Purkinje cell (primary cell): Measurements from ENCODE around the gene CAMTA2. TPM values are rescaled to one million over a fixed set of nuclear protein-coding genes. Genes with fewer than 3 reads are reported as not detected.

Experiments
- polyA plus RNA-seq: library from polyadenylated mRNA; unstranded; fragments of >200 nt; fragmentation: Nextera tagmentation; gene quantifications from 2 replicates; pipeline ENCODE4 v1.2.1, GENCODE V29; 2014

CAMTA2 gene, protein sequence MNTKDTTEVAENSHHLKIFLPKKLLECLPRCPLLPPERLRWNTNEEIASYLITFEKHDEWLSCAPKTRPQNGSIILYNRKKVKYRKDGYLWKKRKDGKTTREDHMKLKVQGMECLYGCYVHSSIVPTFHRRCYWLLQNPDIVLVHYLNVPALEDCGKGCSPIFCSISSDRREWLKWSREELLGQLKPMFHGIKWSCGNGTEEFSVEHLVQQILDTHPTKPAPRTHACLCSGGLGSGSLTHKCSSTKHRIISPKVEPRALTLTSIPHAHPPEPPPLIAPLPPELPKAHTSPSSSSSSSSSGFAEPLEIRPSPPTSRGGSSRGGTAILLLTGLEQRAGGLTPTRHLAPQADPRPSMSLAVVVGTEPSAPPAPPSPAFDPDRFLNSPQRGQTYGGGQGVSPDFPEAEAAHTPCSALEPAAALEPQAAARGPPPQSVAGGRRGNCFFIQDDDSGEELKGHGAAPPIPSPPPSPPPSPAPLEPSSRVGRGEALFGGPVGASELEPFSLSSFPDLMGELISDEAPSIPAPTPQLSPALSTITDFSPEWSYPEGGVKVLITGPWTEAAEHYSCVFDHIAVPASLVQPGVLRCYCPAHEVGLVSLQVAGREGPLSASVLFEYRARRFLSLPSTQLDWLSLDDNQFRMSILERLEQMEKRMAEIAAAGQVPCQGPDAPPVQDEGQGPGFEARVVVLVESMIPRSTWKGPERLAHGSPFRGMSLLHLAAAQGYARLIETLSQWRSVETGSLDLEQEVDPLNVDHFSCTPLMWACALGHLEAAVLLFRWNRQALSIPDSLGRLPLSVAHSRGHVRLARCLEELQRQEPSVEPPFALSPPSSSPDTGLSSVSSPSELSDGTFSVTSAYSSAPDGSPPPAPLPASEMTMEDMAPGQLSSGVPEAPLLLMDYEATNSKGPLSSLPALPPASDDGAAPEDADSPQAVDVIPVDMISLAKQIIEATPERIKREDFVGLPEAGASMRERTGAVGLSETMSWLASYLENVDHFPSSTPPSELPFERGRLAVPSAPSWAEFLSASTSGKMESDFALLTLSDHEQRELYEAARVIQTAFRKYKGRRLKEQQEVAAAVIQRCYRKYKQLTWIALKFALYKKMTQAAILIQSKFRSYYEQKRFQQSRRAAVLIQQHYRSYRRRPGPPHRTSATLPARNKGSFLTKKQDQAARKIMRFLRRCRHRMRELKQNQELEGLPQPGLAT
- 1.0 and 8.4 TPM in 2 replicates for polyA plus RNA-seq

DNA sequence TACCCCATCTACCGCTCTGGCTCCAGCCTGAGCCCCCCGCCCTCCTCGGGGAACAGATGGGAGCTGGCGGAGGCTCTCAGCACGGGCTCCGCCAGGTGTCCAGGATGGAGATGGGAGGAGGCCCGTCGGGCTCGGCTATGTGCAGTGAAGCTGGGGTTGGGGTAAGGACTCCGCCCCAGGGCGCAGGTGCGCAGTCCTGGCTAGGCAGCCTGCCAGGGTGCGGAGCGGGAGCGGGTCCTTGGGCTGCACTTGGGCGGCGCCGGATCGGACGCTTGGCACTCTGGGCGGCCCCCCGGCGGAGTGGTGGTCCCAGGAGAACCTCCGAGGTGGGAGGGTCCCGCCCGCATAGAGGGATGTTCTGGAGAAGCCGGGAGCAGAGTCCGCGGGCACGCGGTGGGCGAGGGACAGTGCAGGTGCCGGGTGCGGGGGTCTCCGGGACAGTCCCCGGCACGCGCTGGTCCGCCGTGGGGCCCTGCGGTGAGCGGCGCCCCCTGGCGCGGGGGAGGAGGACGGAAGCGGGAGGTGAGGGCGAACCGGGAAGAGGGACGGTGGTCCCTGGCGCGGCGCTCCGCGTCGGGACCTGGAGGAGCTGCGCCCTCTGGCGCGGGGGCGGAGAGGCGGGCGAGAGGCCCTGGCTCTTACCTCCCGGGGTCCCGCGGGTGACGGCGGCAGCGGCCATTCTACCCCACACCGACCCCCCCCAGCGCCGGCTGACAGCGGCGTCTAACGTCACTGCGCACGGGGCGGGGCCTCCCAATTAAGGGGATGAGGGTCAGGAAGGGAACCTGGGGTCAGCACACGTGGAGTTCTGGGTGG lies at the start of gene CAMTA2:
Gene CAMTA2 (minus strand): TSS at position 725 of the 816 bp plus-strand sequence. CDS start 1,453 bp downstream, outside the sequence.

GRCh38 chr17:5035315-5035714 lies 47.8 kb upstream of the CAMTA2 start, which contains the start of gene SLC52A1:
Gene SLC52A1 (minus strand): TSS chr17:5035426. CDS start chr17:5034606, 820 bp downstream.

GRCh38 chr17:4997302-4998026 lies 10.0 kb upstream of the CAMTA2 start, which contains the start of the genes INCA1 and KIF1C:
Gene INCA1 (minus strand): TSS chr17:4997522. CDS start chr17:4994437, 3,085 bp downstream.
Gene KIF1C (plus strand): TSS chr17:4997950. CDS start chr17:5000247, 2,297 bp downstream.

DNA sequence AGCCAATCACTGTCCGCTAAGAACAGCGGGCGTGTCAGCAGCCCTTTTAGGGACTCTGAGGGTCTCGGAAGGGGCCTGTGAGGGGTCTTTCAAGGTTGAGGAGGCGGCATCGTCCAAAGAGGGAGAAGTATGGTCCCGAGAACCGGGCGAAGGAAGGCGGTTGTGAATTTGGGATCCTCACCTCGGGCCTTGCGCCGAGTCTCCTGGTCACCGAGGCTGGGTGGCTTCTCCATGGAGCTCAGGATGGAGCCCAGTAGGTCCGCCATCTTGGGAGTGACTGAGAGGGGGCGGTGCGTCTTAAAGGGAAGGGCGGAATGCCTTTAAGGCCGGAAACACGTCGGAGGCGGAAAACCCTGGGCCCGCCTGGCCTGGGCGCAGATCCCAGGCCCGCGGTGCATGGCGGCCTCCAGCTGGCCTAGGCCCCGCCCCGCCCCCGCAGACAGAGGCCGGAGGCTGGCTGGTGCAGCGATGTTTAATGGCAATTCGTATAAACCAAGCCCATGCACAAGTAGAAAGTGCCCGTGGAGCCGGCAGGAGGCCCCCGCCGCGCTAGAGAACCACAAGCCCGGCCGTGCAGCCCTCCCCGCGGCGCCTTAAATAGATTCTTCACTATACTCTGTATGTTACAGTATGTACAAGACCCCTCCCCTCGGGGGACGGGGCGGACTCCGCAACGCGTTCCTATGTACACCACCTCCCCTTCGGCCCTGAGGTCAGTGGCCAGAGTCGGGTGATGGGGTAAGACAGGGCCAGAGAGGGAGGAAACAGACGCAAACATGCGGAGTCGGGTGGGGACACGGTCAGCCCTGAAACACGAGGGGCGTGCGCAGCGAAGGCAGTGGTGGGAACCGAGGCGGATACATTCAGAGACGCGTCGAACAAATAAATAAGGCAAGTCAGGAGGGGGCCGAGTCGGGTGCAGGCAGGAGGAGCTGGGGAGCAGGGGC lies 19.7 kb downstream of the CAMTA2 start, which contains the start of gene SPAG7:
Gene SPAG7 (minus strand): TSS at position 279 of the 947 bp plus-strand sequence. CDS start 13 bp downstream, at position 266.

DNA sequence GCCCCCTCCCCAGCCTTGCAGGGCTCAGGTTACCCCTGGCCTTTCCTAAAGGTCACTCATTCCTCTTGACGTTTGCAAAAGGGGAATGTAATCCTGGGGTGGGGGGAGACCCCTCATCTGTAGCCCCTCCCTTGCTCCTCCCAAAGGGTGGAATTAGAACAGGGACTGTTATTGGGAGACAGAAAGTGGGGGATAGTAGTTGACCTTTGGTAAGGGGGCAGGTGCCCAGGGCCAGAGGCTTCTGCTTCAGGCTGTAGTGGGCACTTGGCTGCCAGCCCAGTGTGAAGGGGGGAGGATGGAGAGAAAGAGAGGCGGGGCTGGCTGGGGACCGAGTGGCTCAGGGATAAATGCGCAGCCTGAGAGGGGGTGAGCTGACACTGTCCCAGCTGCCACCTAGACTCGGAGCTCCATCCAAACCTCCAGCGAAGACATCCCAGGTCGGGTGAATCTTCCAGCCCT lies 36.7 kb downstream of the CAMTA2 start, which contains the start of gene ENO3:
Gene ENO3 (plus strand): TSS at position 374 of the 459 bp plus-strand sequence. CDS start 711 bp downstream, outside the sequence.

DNA sequence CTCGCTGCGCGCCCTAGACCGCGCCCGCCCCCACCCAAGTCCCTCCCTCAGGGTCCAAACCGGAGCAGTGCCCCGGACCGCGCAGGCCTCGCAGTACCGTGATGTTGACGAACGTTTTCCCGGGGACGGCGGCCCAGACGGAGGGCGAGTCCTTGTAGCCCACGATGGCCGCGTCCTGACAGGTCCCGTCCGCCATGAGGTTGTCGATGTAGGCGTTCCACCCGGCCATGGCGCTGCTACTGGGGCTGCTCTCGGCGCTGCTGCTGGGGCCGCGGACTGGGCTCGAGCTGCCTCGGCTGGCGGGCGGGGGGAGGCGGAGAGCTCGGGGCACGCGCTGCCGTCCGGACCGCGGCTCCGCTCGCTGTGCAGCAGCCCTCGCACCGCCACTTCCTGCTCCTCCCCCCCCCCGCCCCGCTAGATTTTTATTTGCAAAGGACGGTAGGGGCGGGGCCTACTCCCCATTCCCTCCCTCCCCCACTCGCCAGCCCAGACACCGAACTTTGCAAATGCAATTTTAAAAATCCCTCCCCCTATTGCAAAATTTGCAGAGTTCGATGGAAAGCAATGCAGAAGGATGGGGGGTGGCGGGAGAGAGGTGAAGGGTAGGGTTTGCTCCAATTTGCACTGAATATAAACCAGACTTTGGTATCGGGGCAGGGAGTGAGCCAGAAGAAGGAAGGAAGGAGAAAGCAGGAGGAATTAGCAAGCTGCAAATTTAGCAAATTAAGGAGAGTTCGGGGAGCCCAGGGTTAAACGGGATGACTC lies 39.1 kb downstream of the CAMTA2 start, which contains the start of gene PFN1:
Gene PFN1 (minus strand): TSS at position 365 of the 765 bp plus-strand sequence. CDS start 136 bp downstream, at position 229.

GRCh38 chr17:4939796-4940554 lies 47.5 kb downstream of the CAMTA2 start, which contains the start of the genes RNF167 and SLC25A11:
Gene RNF167 (plus strand): TSS chr17:4940268. CDS start chr17:4940910, 642 bp downstream.
Gene SLC25A11 (minus strand): TSS chr17:4940046. CDS start chr17:4939910, 136 bp downstream.

DNA sequence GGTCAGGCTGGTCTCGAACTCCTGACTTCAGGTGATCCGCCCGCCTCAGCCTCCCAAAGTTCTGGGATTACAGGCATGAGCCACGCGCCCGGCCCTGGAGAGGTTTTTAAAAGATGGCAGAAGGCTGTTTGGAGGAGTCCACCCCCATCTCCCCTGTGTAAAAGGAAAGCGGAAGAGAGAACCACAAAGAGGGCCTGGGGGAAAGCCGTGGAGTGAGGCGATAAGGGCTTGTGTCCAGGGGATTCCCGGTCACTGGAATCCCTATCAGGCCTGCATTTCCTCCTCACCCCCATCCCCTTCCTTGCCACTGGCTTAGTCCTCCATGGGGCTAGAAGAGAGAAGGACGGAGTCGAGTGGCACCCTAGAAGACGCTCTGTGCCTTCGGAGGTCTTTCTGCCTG lies 55.5 kb downstream of the CAMTA2 start, which contains the start of gene GP1BA:
Gene GP1BA (plus strand): TSS at position 315 of the 400 bp plus-strand sequence. CDS start 328 bp downstream, outside the sequence.

Other genes starting within 250 kb of the CAMTA2 start
- not detected in 2 replicates for gene ZMYND15, start 247.8 kb downstream of the CAMTA2 start, polyA plus RNA-seq
- 0.25 and 1.1 TPM in 2 replicates for gene CXCL16, start 247.7 kb downstream of the CAMTA2 start, polyA plus RNA-seq
- not detected in 2 replicates for gene TM4SF5, start 215.8 kb downstream of the CAMTA2 start, polyA plus RNA-seq
- gene VMO1, start 201.3 kb downstream of the CAMTA2 start, polyA plus RNA-seq, result not detected in 2 replicates
- gene GLTPD2, start 198.7 kb downstream of the CAMTA2 start, polyA plus RNA-seq, result not detected in 2 replicates
- 377 and 424 TPM in 2 replicates for gene PSMB6, start 191.5 kb downstream of the CAMTA2 start, polyA plus RNA-seq
- gene PLD2, start 180.5 kb downstream of the CAMTA2 start, polyA plus RNA-seq, result 1.2 and 1.6 TPM in 2 replicates
- gene MINK1, start 154.3 kb downstream of the CAMTA2 start, polyA plus RNA-seq, result 9.8 and 11.1 TPM in 2 replicates
- 0.75 TPM in 1 of 2 replicates, not detected in the other for gene C17orf107, start 88.1 kb downstream of the CAMTA2 start, polyA plus RNA-seq
- gene CHRNE, start 84.6 kb downstream of the CAMTA2 start, polyA plus RNA-seq, result not detected in 2 replicates
- gene GP1BA, start 55.4 kb downstream of the CAMTA2 start, polyA plus RNA-seq, result 0.31 and 0.38 TPM in 2 replicates
- gene SLC25A11, start 47.6 kb downstream of the CAMTA2 start, polyA plus RNA-seq, result 27.6 and 40.9 TPM in 2 replicates
- 37.3 and 38.4 TPM in 2 replicates for gene RNF167, start 47.4 kb downstream of the CAMTA2 start, polyA plus RNA-seq
- gene PFN1, start 39.1 kb downstream of the CAMTA2 start, polyA plus RNA-seq, result 35.7 and 55.5 TPM in 2 replicates
- 2.1 and 2.4 TPM in 2 replicates for gene ENO3, start 36.6 kb downstream of the CAMTA2 start, polyA plus RNA-seq
- gene SPAG7, start 19.9 kb downstream of the CAMTA2 start, polyA plus RNA-seq, result 44.8 and 73.7 TPM in 2 replicates
- gene INCA1, start 9.8 kb upstream of the CAMTA2 start, polyA plus RNA-seq, result 2.1 and 2.5 TPM in 2 replicates
- gene KIF1C, start 10.3 kb upstream of the CAMTA2 start, polyA plus RNA-seq, result 0.38 TPM in 1 of 2 replicates, not detected in the other
- gene SLC52A1, start 47.8 kb upstream of the CAMTA2 start, polyA plus RNA-seq, result not detected in 2 replicates
- gene ZFP3, start 90.8 kb upstream of the CAMTA2 start, polyA plus RNA-seq, result 2.5 and 3.4 TPM in 2 replicates
- gene ZNF232, start 124.2 kb upstream of the CAMTA2 start, polyA plus RNA-seq, result 1.7 TPM in 1 of 2 replicates, not detected in the other
- 1.7 and 2.3 TPM in 2 replicates for gene USP6, start 128.4 kb upstream of the CAMTA2 start, polyA plus RNA-seq
- gene ZNF594, start 204.2 kb upstream of the CAMTA2 start, polyA plus RNA-seq, result 1.7 and 2.5 TPM in 2 replicates
- gene SCIMP, start 247.2 kb upstream of the CAMTA2 start, polyA plus RNA-seq, result not detected in 2 replicates